ENCODE data around the gene EXOSC5.

EXOSC5 gene

GRCh38 chr19:41422955-41423354 is 25.8 kb upstream of the EXOSC5 start:
- no peak overlapping the region for H2BK15ac ChIP-seq (ENCODE audit: low read depth, poor library complexity, severe bottlenecking)
- DNase-seq, result no peak

GRCh38 chr19:41422456-41422855 is 25.3 kb upstream of the EXOSC5 start:
- no peak overlapping the region for H2AK5ac ChIP-seq (ENCODE audit: low read length, severe bottlenecking)
- no peak overlapping the region for H2AFZ ChIP-seq (ENCODE audit: low read depth, low read length)
- H4K91ac ChIP-seq (ENCODE audit: low read length), result no peak overlapping the region
- H2BK120ac ChIP-seq (ENCODE audit: low read depth, low read length), result no peak overlapping the region
- DNase-seq, result no peak
- H3K4me1 ChIP-seq (ENCODE audit: control insufficient read depth, insufficient read depth, low read depth, low read length), result peaks cover 14% of the 10 kb centered on the region
- H3K79me1 ChIP-seq (replicated peaks; ENCODE audit: low read length, poor library complexity, severe bottlenecking), result peaks cover 6% of the 10 kb centered on the region
- H4K8ac ChIP-seq (ENCODE audit: low read length), result no peak overlapping the region
- H3K4ac ChIP-seq (ENCODE audit: low read depth in 1 of 2, low read length in 2 of 2), result no peak overlapping the region
- no peak overlapping the region for H3K4me2 ChIP-seq (ENCODE audit: low read length, poor library complexity, severe bottlenecking)
- H3K4me3 ChIP-seq (ENCODE audit: insufficient read depth in 1 of 2, low read depth in 1 of 2, low read length in 2 of 2), result no peak overlapping the region
- no peak overlapping the region for H3K27ac ChIP-seq (ENCODE audit: low read length, poor library complexity, severe bottlenecking)
- WGBS, result 85% methylated on average over 18 of the region's 18 CpGs
- no peak overlapping the region for H3K14ac ChIP-seq (ENCODE audit: low read length in 2 of 2)
- H2BK12ac ChIP-seq (ENCODE audit: low read length in 2 of 2), result no peak overlapping the region
- no peak overlapping the region for H3K18ac ChIP-seq (ENCODE audit: low read depth in 1 of 2, low read length in 2 of 2)
- H2BK15ac ChIP-seq (ENCODE audit: low read depth, poor library complexity, severe bottlenecking), result no peak overlapping the region
- no peaks in the 10 kb centered on the region for H3K9me3 ChIP-seq (ENCODE audit: control insufficient read depth, low read length)
- no peak overlapping the region for H3K23ac ChIP-seq (ENCODE audit: low read length in 2 of 2)
- H3K27me3 ChIP-seq (ENCODE audit: control insufficient read depth in 1 of 2, insufficient read depth in 1 of 2, low read length in 2 of 2), result no peaks in the 10 kb centered on the region
- H3K9ac ChIP-seq (ENCODE audit: low read length), result no peak overlapping the region
- peaks cover 68 to 74% of the 10 kb centered on the region in 2 experiments for H3K36me3 ChIP-seq (ENCODE audit: control insufficient read depth in 1 of 2, insufficient read depth in 2 of 2, low read depth in 1 of 2, low read length in 2 of 2)
- no peak overlapping the region for H2BK5ac ChIP-seq (ENCODE audit: low read depth, low read length, poor library complexity, severe bottlenecking)

More at GRCh38 chr19:41422955-41423354, 25.8 kb upstream of the EXOSC5 start:
- H3K4me1 ChIP-seq (ENCODE audit: control insufficient read depth, insufficient read depth, low read depth, low read length), result peaks cover 19% of the 10 kb centered on the region
- no peak overlapping the region for H2BK12ac ChIP-seq (ENCODE audit: low read length in 2 of 2)
- H2BK5ac ChIP-seq (ENCODE audit: low read depth, low read length, poor library complexity, severe bottlenecking), result no peak overlapping the region
- no peak overlapping the region for H3K27ac ChIP-seq (ENCODE audit: low read length, poor library complexity, severe bottlenecking)
- H4K8ac ChIP-seq (ENCODE audit: low read length), result no peak overlapping the region
- no peak overlapping the region for H3K23ac ChIP-seq (ENCODE audit: low read length in 2 of 2)
- H3K4me2 ChIP-seq (ENCODE audit: low read length, poor library complexity, severe bottlenecking), result no peak overlapping the region
- 97% methylated on average over 12 of the region's 12 CpGs for whole genome bisulfite sequencing
- H3K9ac ChIP-seq (ENCODE audit: low read length), result no peak overlapping the region
- H3K4ac ChIP-seq (ENCODE audit: low read depth in 1 of 2, low read length in 2 of 2), result no peak overlapping the region
- H2BK120ac ChIP-seq (ENCODE audit: low read depth, low read length), result no peak overlapping the region
- H3K9me3 ChIP-seq (ENCODE audit: control insufficient read depth, low read length), result no peaks in the 10 kb centered on the region
- H3K79me1 ChIP-seq (replicated peaks; ENCODE audit: low read length, poor library complexity, severe bottlenecking), result peaks cover 6% of the 10 kb centered on the region
- H3K14ac ChIP-seq (ENCODE audit: low read length in 2 of 2), result no peak overlapping the region
- H3K18ac ChIP-seq (ENCODE audit: low read depth in 1 of 2, low read length in 2 of 2), result no peak overlapping the region
- no peak overlapping the region for H2AK5ac ChIP-seq (ENCODE audit: low read length, severe bottlenecking)
- H3K27me3 ChIP-seq (ENCODE audit: control insufficient read depth in 1 of 2, insufficient read depth in 1 of 2, low read length in 2 of 2), result no peaks in the 10 kb centered on the region
- peaks cover 67 to 74% of the 10 kb centered on the region in 2 experiments for H3K36me3 ChIP-seq (ENCODE audit: control insufficient read depth in 1 of 2, insufficient read depth in 2 of 2, low read depth in 1 of 2, low read length in 2 of 2)
- H2AFZ ChIP-seq (ENCODE audit: low read depth, low read length), result no peak overlapping the region
- H3K4me3 ChIP-seq (ENCODE audit: insufficient read depth in 1 of 2, low read depth in 1 of 2, low read length in 2 of 2), result no peak overlapping the region
- no peak overlapping the region for H4K91ac ChIP-seq (ENCODE audit: low read length)

- Histone ChIP-seq H3K4me2 (ENCODE audit: low read length, poor library complexity, severe bottlenecking) (no peak overlapping the region), H4K91ac (ENCODE audit: low read length) (no peak overlapping the region), H2BK15ac (ENCODE audit: low read depth, poor library complexity, severe bottlenecking) (peak overlapping the region; percentile 17), H3K79me1 (replicated peaks; ENCODE audit: low read length, poor library complexity, severe bottlenecking) (peaks cover 6% of the 10 kb centered on the region), H3K4ac (ENCODE audit: low read depth in 1 of 2, low read length in 2 of 2) (no peak overlapping the region), H3K4me1 (ENCODE audit: control insufficient read depth, insufficient read depth, low read depth, low read length) (peaks cover 10% of the 10 kb centered on the region), H3K9ac (ENCODE audit: low read length) (no peak overlapping the region), H3K9me3 (ENCODE audit: control insufficient read depth, low read length) (no peaks in the 10 kb centered on the region), H3K18ac (ENCODE audit: low read depth in 1 of 2, low read length in 2 of 2) (no peak overlapping the region), H4K8ac (ENCODE audit: low read length) (no peak overlapping the region), H2BK120ac (ENCODE audit: low read depth, low read length) (no peak overlapping the region), H2BK5ac (ENCODE audit: low read depth, low read length, poor library complexity, severe bottlenecking) (no peak overlapping the region), H3K27me3 (ENCODE audit: control insufficient read depth in 1 of 2, insufficient read depth in 1 of 2, low read length in 2 of 2) (no peaks in the 10 kb centered on the region), H2AK5ac (ENCODE audit: low read length, severe bottlenecking) (no peak overlapping the region), H3K14ac (ENCODE audit: low read length in 2 of 2) (no peak overlapping the region), H2BK12ac (ENCODE audit: low read length in 2 of 2) (no peak overlapping the region), H3K23ac (ENCODE audit: low read length in 2 of 2) (no peak overlapping the region), H2AFZ (ENCODE audit: low read depth, low read length) (no peak overlapping the region), H3K27ac (ENCODE audit: low read length, poor library complexity, severe bottlenecking) (no peak overlapping the region), H3K36me3 (ENCODE audit: control insufficient read depth in 1 of 2, insufficient read depth in 2 of 2, low read depth in 1 of 2, low read length in 2 of 2) (peaks cover 73 to 76% of the 10 kb centered on the region in 2 experiments), H3K4me3 (ENCODE audit: insufficient read depth in 1 of 2, low read depth in 1 of 2, low read length in 2 of 2) (no peak overlapping the region)
- DNase-seq, result no peak
- 96% methylated on average over 17 of the region's 20 CpGs for WGBS
Observed at GRCh38 chr19:41421973-41422372, 24.8 kb upstream of the EXOSC5 start.

GRCh38 chr19:41421314-41421713 is 24.2 kb upstream of the EXOSC5 start:
- Histone ChIP-seq H3K4me1 (ENCODE audit: control insufficient read depth, insufficient read depth, low read depth, low read length) (peaks cover 4% of the 10 kb centered on the region), H3K14ac (ENCODE audit: low read length in 2 of 2) (no peak overlapping the region), H3K4me2 (ENCODE audit: low read length, poor library complexity, severe bottlenecking) (no peak overlapping the region), H3K27ac (ENCODE audit: low read length, poor library complexity, severe bottlenecking) (no peak overlapping the region), H3K79me1 (replicated peaks; ENCODE audit: low read length, poor library complexity, severe bottlenecking) (peaks cover 6% of the 10 kb centered on the region), H2BK120ac (ENCODE audit: low read depth, low read length) (no peak overlapping the region), H3K18ac (ENCODE audit: low read depth in 1 of 2, low read length in 2 of 2) (no peak overlapping the region), H2AFZ (ENCODE audit: low read depth, low read length) (no peak overlapping the region), H3K4me3 (ENCODE audit: insufficient read depth in 1 of 2, low read depth in 1 of 2, low read length in 2 of 2) (no peak overlapping the region), H3K23ac (ENCODE audit: low read length in 2 of 2) (no peak overlapping the region), H3K4ac (ENCODE audit: low read depth in 1 of 2, low read length in 2 of 2) (no peak overlapping the region), H4K8ac (ENCODE audit: low read length) (no peak overlapping the region), H3K9ac (ENCODE audit: low read length) (no peak overlapping the region), H2BK5ac (ENCODE audit: low read depth, low read length, poor library complexity, severe bottlenecking) (no peak overlapping the region), H2BK12ac (ENCODE audit: low read length in 2 of 2) (no peak overlapping the region), H2AK5ac (ENCODE audit: low read length, severe bottlenecking) (no peak overlapping the region), H3K9me3 (ENCODE audit: control insufficient read depth, low read length) (no peaks in the 10 kb centered on the region), H4K91ac (ENCODE audit: low read length) (no peak overlapping the region), H3K36me3 (ENCODE audit: control insufficient read depth in 1 of 2, insufficient read depth in 2 of 2, low read depth in 1 of 2, low read length in 2 of 2) (peaks cover 78 to 80% of the 10 kb centered on the region in 2 experiments), H3K27me3 (ENCODE audit: control insufficient read depth in 1 of 2, insufficient read depth in 1 of 2, low read length in 2 of 2) (no peaks in the 10 kb centered on the region), H2BK15ac (ENCODE audit: low read depth, poor library complexity, severe bottlenecking) (no peak overlapping the region)
- DNase-seq, result no peak
- WGBS, result 92% methylated on average over 6 of the region's 6 CpGs
